K562 (cell line): ENCODE data around the gene ADAM19. TPM values are rescaled to one million over a fixed set of nuclear protein-coding genes. Genes with fewer than 3 reads are reported as not detected.
A peak's percentile ranks its signal among the peaks of the same experiment; 100 is the strongest.

Experiments
- ATAC-seq: fragments of 200-7000 bp; cut with Tn5 transposase; 3 replicates; pipeline ENCODE4 v1.9.1; 2020; ENCODE audit warnings: moderate library complexity
- BruUV-seq: library from RNA; stranded (reverse); fragments of 400-500 nt; replicated peaks from 2 replicates; lab custom pipeline; 2021; lab: Mats Ljungman, UMichigan
- CTCF ChIA-PET: fragments of 300-600 bp; formaldehyde crosslinking; extraction: SDS; loops from one replicate; lab custom pipeline; 2021; ENCODE audit warnings: low intra/inter-chr PET ratio; lab: Yijun Ruan, JAX
- POLR2A ChIA-PET: fragments of 300-600, 350-650 bp; sonication (Branson Sonifier 250); formaldehyde crosslinking; extraction: SDS; loops from one replicate; lab custom pipeline; 2021; ENCODE audit warnings: antibody characterized with exemption, inconsistent platforms; lab: Yijun Ruan, JAX
- DNase-seq, 4 experiments: peaks; one replicate each; pipeline versions ENCODE4 v3.0.0 to v3.0.0-alpha.2; 2011 to 2018; ENCODE audit warnings: low spot score in 3 of 4, mixed read lengths in 3 of 4; ENCODE audit errors: extremely low read depth in 1 of 4
- FAIRE-seq: peaks from 2 replicates; lab custom pipeline; 2011; peaks lifted over from hg19 to GRCh38; lab: Jason Lieb, UNC
- H2AFZ ChIP-seq: 2 replicates; pipeline ENCODE4 v1.6.0; 2011; ENCODE audit warnings: low read depth, low read length, control low read depth, inconsistent platforms
- H3K27ac ChIP-seq: fragments of 200-600 bp; 3 replicates; pipeline ENCODE4 v1.8.0; 2011; ENCODE audit warnings: low read depth, mild to moderate bottlenecking, control low read depth, inconsistent platforms, low read length, moderate library complexity, mixed read lengths; ENCODE audit errors: extremely low read depth
- H3K27me3 ChIP-seq, 2 experiments: fragments of 300-600 bp in 1 of 2; 2 replicates in 1 of 2; 3 replicates in 1 of 2; pipeline versions ENCODE4 v1.6.0 to v1.8.0; 2011; ENCODE audit warnings: inconsistent platforms in 2 of 2, low read length in 2 of 2, mild to moderate bottlenecking in 1 of 2, mixed read lengths in 1 of 2, moderate library complexity in 1 of 2; ENCODE audit not compliant: control insufficient read depth in 2 of 2, insufficient read depth in 2 of 2
- H3K36me3 ChIP-seq: fragments of 300-600 bp; 3 replicates; pipeline ENCODE4 v1.8.0; 2011; ENCODE audit warnings: mild to moderate bottlenecking, low read length, inconsistent platforms; ENCODE audit not compliant: control insufficient read depth, insufficient read depth
- H3K4me1 ChIP-seq, 2 experiments: fragments of 200-600 bp in 1 of 2; replicated peaks in 1 of 2; 2 replicates in 1 of 2; 3 replicates in 1 of 2; pipeline versions ENCODE4 v1.5.1 to v1.8.0; 2011; ENCODE audit warnings: inconsistent platforms in 2 of 2, low read length in 2 of 2, mild to moderate bottlenecking in 1 of 2, mixed read lengths in 1 of 2, moderate library complexity in 1 of 2; ENCODE audit not compliant: control insufficient read depth in 2 of 2, insufficient read depth in 2 of 2
- H3K4me2 ChIP-seq: 2 replicates; pipeline ENCODE4 v1.6.1; 2011; ENCODE audit warnings: low read length, control low read depth, inconsistent platforms, mixed read lengths; ENCODE audit not compliant: insufficient read depth
- H3K4me3 ChIP-seq: fragments of 200-600 bp; sonication (generic), shearing (Covaris generic); 2 replicates; pipeline ENCODE4 v1.5.1; 2016; ENCODE audit warnings: control low read depth, inconsistent platforms
- H3K79me2 ChIP-seq: fragments of 200-600 bp; 3 replicates; pipeline ENCODE4 v1.8.0; 2011; ENCODE audit warnings: low read length, inconsistent platforms; ENCODE audit not compliant: control insufficient read depth, insufficient read depth
- H3K9ac ChIP-seq, 2 experiments: 2 replicates each; pipeline versions ENCODE4 v1.6.0 to v1.6.1; 2011; ENCODE audit warnings: low read depth in 2 of 2, low read length in 2 of 2, control low read depth in 1 of 2, inconsistent platforms in 1 of 2, mild to moderate bottlenecking in 1 of 2, mixed read lengths in 1 of 2; ENCODE audit not compliant: insufficient read depth in 1 of 2
- H3K9me1 ChIP-seq: one replicate; pipeline ENCODE4 v1.6.0; 2011; ENCODE audit warnings: inconsistent platforms, mild to moderate bottlenecking, low read length, moderate library complexity; ENCODE audit not compliant: control insufficient read depth, insufficient read depth
- H3K9me3 ChIP-seq: replicated peaks from 2 replicates; pipeline ENCODE4 v1.5.1; 2011; ENCODE audit warnings: low read depth, low read length, inconsistent platforms; ENCODE audit not compliant: control insufficient read depth, insufficient read depth
- H4K20me1 ChIP-seq: replicated peaks from 2 replicates; pipeline ENCODE4 v1.6.1; 2011; ENCODE audit warnings: low read length, inconsistent platforms, mixed read lengths; ENCODE audit not compliant: control insufficient read depth, insufficient read depth
- ARHGAP35 ChIP-seq: fragments of 450-650 bp; IDR thresholded peaks from 2 replicates; pipeline ENCODE4 v1.6.1; 2018; ENCODE audit not compliant: partially characterized antibody
- CREBBP ChIP-seq: IDR thresholded peaks from one replicate; pipeline ENCODE4 v1.6.1; 2012; ENCODE audit warnings: low read depth, mild to moderate bottlenecking, control low read depth, inconsistent platforms, low read length
- EP300 ChIP-seq: IDR thresholded peaks from 2 replicates; pipeline ENCODE4 v1.6.1; 2012; ENCODE audit warnings: low read length, improper control_type of control experiment
- KAT7 ChIP-seq: sonication (generic); formaldehyde crosslinking; IDR thresholded peaks from 2 replicates; pipeline ENCODE4 v1.8.0; 2022; ENCODE audit warnings: missing genetic modification reagents, mild to moderate bottlenecking, borderline replicate concordance
- KDM1A ChIP-seq, 2 experiments: fragments of 450-650 bp; IDR thresholded peaks; 2 replicates each; pipeline ENCODE4 v1.6.1; 2016; ENCODE audit warnings: mild to moderate bottlenecking in 2 of 2
- PBX2 ChIP-seq, 2 experiments: IDR thresholded peaks in 1 of 2; conservative IDR thresholded peaks in 1 of 2; 2 replicates each; pipeline ENCODE4 v1.6.1; 2016; ENCODE audit warnings: low read depth in 2 of 2, mild to moderate bottlenecking in 1 of 2, missing compliant biosample characterization in 1 of 2, missing genetic modification characterization in 1 of 2, moderate library complexity in 1 of 2
- in situ Hi-C: fragments of 300-500 bp; cut with MboI; formaldehyde crosslinking; loops from 4 replicates; pipeline ENCODE4 v1.15.0; 2018; ENCODE audit warnings: inconsistent platforms, mixed read lengths
- intact Hi-C: fragments of 100-400 bp; cut with micrococcal nuclease; formaldehyde crosslinking; loops from 2 replicates; pipeline ENCODE4 v1.14.2; 2022
- polyA plus RNA-seq, 8 experiments: library from polyadenylated mRNA; depleted of rRNA in 4 of 8; stranded (reverse) in 5 of 8; unstranded in 3 of 8; fragments of >200 nt; fragmentation: Nextera tagmentation in 2 of 8; fragmentation: Illumina TruSeq in 1 of 8; extraction: Ambion mirVana in 2 of 8; extraction: Trizol in 1 of 8; gene quantifications; 2 replicates each; pipeline versions ENCODE4 v1.2.1 to v1.2.3, GENCODE V29; 2011 to 2014; ENCODE audit warnings: inconsistent platforms in 1 of 8, missing spikeins in 1 of 8
- total RNA-seq, 7 experiments: library from RNA; depleted of rRNA in 6 of 7; stranded (reverse); fragments of >200 nt in 6 of 7; fragmentation: Illumina TruSeq in 2 of 7; extraction: Trizol in 2 of 7; gene quantifications; 2 replicates each; pipeline versions ENCODE4 v1.2.1 to v1.2.3, GENCODE V29; 2011 to 2021; ENCODE audit warnings: low replicate concordance in 1 of 7

The ADAM19 gene
- total and polyA plus RNA-seq, 9 of the 15 experiments (the other 6 are each of a cell fraction or from before 2014, with no cell fraction given): 0.11 to 1.1 (median 0.43) TPM

- no peaks in the 10 kb centered on the region for H3K9me1 ChIP-seq
- no peak for FAIRE-seq
- POLR2A ChIA-PET: interaction anchor here (1.1 to 1.4 kb wide), 2 partner anchors 13 to 14 kb away, joined by 3 read pairs; no protein-coding TSS in a partner anchor
- in situ Hi-C loops (no loop called here), intact Hi-C loops (no loop called here)
- no peak overlapping the region for H3K4me3 ChIP-seq
- no peak for DNase-seq
- no peaks in the 10 kb centered on the region for H3K27me3 ChIP-seq
- no peaks in the 10 kb centered on the region for H4K20me1 ChIP-seq
- TF ChIP-seq ARHGAP35 (no peak), CREBBP (no peak), EP300 (no peak), KAT7 (CRISPR knock-in tag) (no peak), PBX2 (CRISPR knock-in tag; IDR thresholded peaks at IDR 0.05; ENCODE audit: low read depth) (no peak), PBX2 (tag; conservative IDR thresholded peaks at IDR 0.05; ENCODE audit: low read depth) (no peak), KDM1A (IDR thresholded peaks at IDR 0.05) (peak; percentile 33 to 48; a peak in 2 of 4 replicates)
- H3K4me2 ChIP-seq: no peak overlapping the region
- no peak for ATAC-seq
- no TSS peak for BruUV-seq
- no peak overlapping the region for H2AFZ ChIP-seq
- H3K79me2 ChIP-seq: no peaks in the 10 kb centered on the region
- no peaks in the 10 kb centered on the region for H3K9me3 ChIP-seq
- H3K36me3 ChIP-seq: no peaks in the 10 kb centered on the region
- no peaks in the 10 kb centered on the region; a peak in 1 of 5 replicates for H3K4me1 ChIP-seq
- no peak overlapping the region for H3K9ac ChIP-seq
- H3K27ac ChIP-seq: no peak overlapping the region
- CTCF ChIA-PET: no interaction called here
Observed at GRCh38 chr5:157594257-157594656, 18.7 kb upstream of the ADAM19 start.
